Parathyroid adenoma (tissue), 2 donors: ENCODE measurements around the gene PPP4R4.

ENCODE experiments used
- H2AFZ ChIP-seq: fragments of 300-600 bp; sonication (generic); one replicate; pipeline ENCODE4 v1.7.0; 2017; ENCODE audit warnings: antibody characterized with exemption, mild to moderate bottlenecking
- H3K27ac ChIP-seq: fragments of 300-600 bp; sonication (generic); one replicate; pipeline ENCODE4 v1.7.0; 2017
- H3K27me3 ChIP-seq: fragments of 300-600 bp; sonication (generic); one replicate; pipeline ENCODE4 v1.7.0; 2017; ENCODE audit warnings: low read length; ENCODE audit not compliant: control insufficient read depth, insufficient read depth
- H3K36me3 ChIP-seq: fragments of 300-600 bp; sonication (generic); one replicate; pipeline ENCODE4 v1.7.0; 2017; ENCODE audit warnings: low read length; ENCODE audit not compliant: control insufficient read depth, insufficient read depth
- H3K4me1 ChIP-seq: fragments of 300-600 bp; sonication (generic); one replicate; pipeline ENCODE4 v1.7.0; 2017; ENCODE audit warnings: control low read depth
- H3K4me2 ChIP-seq: fragments of 300-600 bp; sonication (generic); one replicate; pipeline ENCODE4 v1.7.0; 2017; ENCODE audit warnings: low read length
- H3K4me3 ChIP-seq: fragments of 300-600 bp; sonication (generic); one replicate; pipeline ENCODE4 v1.7.0; 2017; ENCODE audit warnings: low read depth, low read length
- H3K79me2 ChIP-seq: fragments of 300-600 bp; sonication (generic); one replicate; pipeline ENCODE4 v1.7.0; 2017; ENCODE audit warnings: control low read depth
- H3K9ac ChIP-seq: fragments of 300-600 bp; sonication (generic); one replicate; pipeline ENCODE4 v1.7.0; 2017; ENCODE audit warnings: mild to moderate bottlenecking
- H3K9me3 ChIP-seq: fragments of 300-600 bp; sonication (generic); one replicate; pipeline ENCODE4 v1.7.0; 2017; ENCODE audit warnings: low read length; ENCODE audit not compliant: control insufficient read depth
- CTCF ChIP-seq: fragments of 300-600 bp; sonication (generic); IDR thresholded peaks from one replicate; pipeline ENCODE4 v1.7.0; 2017; ENCODE audit warnings: antibody characterized with exemption, mild to moderate bottlenecking
- donor health status: primary hyperparathyroidism.

Gene PPP4R4

GRCh38 chr14:94126800-94127199, 47.3 kb upstream of the PPP4R4 start:
- TF ChIP-seq CTCF, result no peak
- H3K9ac ChIP-seq, result no peak overlapping the region
- no peaks in the 10 kb centered on the region for H3K79me2 ChIP-seq
- no peaks in the 10 kb centered on the region for H3K27me3 ChIP-seq
- no peak overlapping the region for H2AFZ ChIP-seq
- no peaks in the 10 kb centered on the region for H3K4me1 ChIP-seq
- no peaks in the 10 kb centered on the region for H3K9me3 ChIP-seq
- no peak overlapping the region for H3K4me3 ChIP-seq
- H3K27ac ChIP-seq, result no peak overlapping the region
- H3K4me2 ChIP-seq, result no peak overlapping the region
- H3K36me3 ChIP-seq, result no peaks in the 10 kb centered on the region

- Histone ChIP-seq H3K36me3 (no peaks in the 10 kb centered on the region), H3K4me3 (no peak overlapping the region), H3K79me2 (no peaks in the 10 kb centered on the region), H3K27ac (no peak overlapping the region), H3K4me1 (no peaks in the 10 kb centered on the region), H3K27me3 (no peaks in the 10 kb centered on the region), H2AFZ (no peak overlapping the region), H3K4me2 (no peak overlapping the region), H3K9ac (no peak overlapping the region), H3K9me3 (no peaks in the 10 kb centered on the region)
- no peak for TF ChIP-seq CTCF
Observed at GRCh38 chr14:94127330-94127729, 46.8 kb upstream of the PPP4R4 start.

- Histone ChIP-seq H3K27me3 (no peaks in the 10 kb centered on the region), H3K36me3 (no peaks in the 10 kb centered on the region), H3K4me2 (no peak overlapping the region), H3K4me3 (no peak overlapping the region), H3K27ac (peak overlapping the region; percentile 84), H3K4me1 (no peaks in the 10 kb centered on the region), H3K9ac (no peak overlapping the region), H3K79me2 (no peaks in the 10 kb centered on the region), H2AFZ (peak overlapping the region; percentile 93), H3K9me3 (no peaks in the 10 kb centered on the region)
- TF ChIP-seq CTCF, result no peak
Observed at GRCh38 chr14:94128216-94128839, 45.8 kb upstream of the PPP4R4 start.

GRCh38 chr14:94129111-94129757, 44.9 kb upstream of the PPP4R4 start, which contains the start of gene IFI27L2:
TSS of gene IFI27L2 (minus strand) at chr14:94129604. CDS start at chr14:94129564, 40 bp downstream.
- peak within 1 kb of the TSS; percentile 93 for H2AFZ ChIP-seq
- peak within 1 kb of the TSS; percentile 63 for H3K4me3 ChIP-seq
- no peaks in the 10 kb centered on the region for H3K36me3 ChIP-seq
- peak; percentile 24 for TF ChIP-seq CTCF
- no peaks in the 10 kb centered on the region for H3K79me2 ChIP-seq
- H3K4me2 ChIP-seq, result peak within 1 kb of the TSS; percentile 78
- no peaks in the 10 kb centered on the region for H3K9me3 ChIP-seq
- peak within 1 kb of the TSS; percentile 11 for H3K9ac ChIP-seq
- no peaks in the 10 kb centered on the region for H3K4me1 ChIP-seq
- no peaks in the 10 kb centered on the region for H3K27me3 ChIP-seq
- H3K27ac ChIP-seq, result peak within 1 kb of the TSS; percentile 84
